Esophagus squamous epithelium (tissue), 5 donors: ENCODE data around the gene CLCN7. TPM values are rescaled to one million over a fixed set of nuclear protein-coding genes. Genes with fewer than 3 reads are reported as not detected.
A peak's percentile ranks its signal among the peaks of the same experiment; 100 is the strongest.

ENCODE experiments used
- DNase-seq: peaks from one replicate; lab custom pipeline; 2025; lab: John Stamatoyannopoulos, UW
- H3K27ac ChIP-seq, 4 donors: fragments of 200-600 bp; sonication (generic); one replicate each; pipeline ENCODE4 v1.5.1; 2016 to 2019; ENCODE audit warnings: mild to moderate bottlenecking in 1 of 4
- H3K27me3 ChIP-seq, 4 donors: fragments of 200-600 bp; sonication (generic); 1 replicate in 3 of 4; 2 replicates in 1 of 4; pipeline versions ENCODE4 v1.5.1 to v1.6.0; 2017 to 2021; ENCODE audit warnings: antibody characterized with exemption in 1 of 4
- H3K36me3 ChIP-seq, 3 donors: fragments of 200-600 bp; sonication (generic); one replicate each; pipeline ENCODE4 v1.5.1; 2016 to 2019
- H3K4me1 ChIP-seq, 3 donors: fragments of 200-600 bp; sonication (generic); one replicate each; pipeline ENCODE4 v1.5.1; 2017 to 2019
- H3K4me3 ChIP-seq, 4 donors: fragments of 200-600 bp; sonication (generic); 1 replicate in 3 of 4; 2 replicates in 1 of 4; pipeline ENCODE4 v1.5.1; 2016 to 2019; ENCODE audit warnings: mild to moderate bottlenecking in 2 of 4, moderate library complexity in 1 of 4
- H3K9me3 ChIP-seq, 3 donors: fragments of 200-600 bp; sonication (generic); one replicate each; pipeline ENCODE4 v1.5.1; 2016 to 2019
- CTCF ChIP-seq, 6 experiments: fragments of 450-650 bp in 4 of 6; fragments of 200-600 bp in 2 of 6; sonication (generic) in 2 of 6; IDR thresholded peaks; one replicate each; pipeline ENCODE4 v1.5.1; 2016 to 2019; ENCODE audit warnings: antibody characterized with exemption in 6 of 6, mild to moderate bottlenecking in 4 of 6, moderate library complexity in 4 of 6
- POLR2A ChIP-seq, 4 donors: fragments of 450-650 bp; IDR thresholded peaks; one replicate each; pipeline ENCODE4 v1.6.1; 2017; ENCODE audit warnings: antibody characterized with exemption in 4 of 4, mild to moderate bottlenecking in 4 of 4, moderate library complexity in 3 of 4
- WGBS, 2 donors: methylation state at CpG; one replicate each; pipeline ENCODE4 v1.1.5; 2018; 5-methylcytosine and 5-hydroxymethylcytosine counted together
- intact Hi-C: fragments of 100-400 bp; cut with DNase I; formaldehyde crosslinking; loops from one replicate; pipeline ENCODE4 v1.15.0; 2022
- total RNA-seq, 4 donors: library from RNA; depleted of rRNA; stranded (reverse); fragments of >200 nt; gene quantifications; one replicate each; pipeline ENCODE4 v1.1.0, GENCODE V29; 2016
- donor health status: DM: yes; HTN: yes; CAD: no.

The CLCN7 gene
- total RNA-seq, 4 donors from 2014 or later = 21.5 to 41.2 (median 33.6) TPM

DNA sequence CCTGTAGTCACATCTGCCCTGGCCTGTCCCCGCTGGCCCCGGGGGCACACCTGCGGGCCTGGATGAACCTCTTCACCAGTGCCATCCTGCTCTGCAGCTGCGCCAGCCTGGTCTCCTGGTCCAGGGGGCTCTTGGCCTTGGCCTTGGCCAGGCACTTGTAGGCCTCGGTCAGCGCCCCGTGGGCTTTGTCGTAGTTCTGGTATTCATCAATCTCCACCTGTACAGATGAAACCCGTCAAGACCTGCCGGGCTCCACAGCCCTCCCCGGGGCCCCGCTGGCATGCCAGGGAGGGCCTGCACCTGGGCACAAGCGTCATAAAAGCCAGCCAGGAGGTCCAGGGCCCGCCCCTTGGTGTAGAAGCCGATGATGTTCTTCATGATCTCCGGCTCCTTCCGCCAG is 45.0 kb upstream of the CLCN7 start:
- TF ChIP-seq CTCF (IDR thresholded peaks at IDR 0.05) = no peak
- TF ChIP-seq POLR2A (IDR thresholded peaks at IDR 0.05) = no peak
- no peak for DNase-seq
- Histone ChIP-seq H3K36me3 (peaks cover 0 to 63% (median 4%) of the 10 kb centered on the region in 3 donors), H3K27me3 (no peaks in the 10 kb centered on the region), H3K27ac (no peak overlapping the region), H3K9me3 (no peaks in the 10 kb centered on the region), H3K4me3 (no peak overlapping the region), H3K4me1 (no peaks in the 10 kb centered on the region)
- intact Hi-C loops = no loop called here
- 57 to 100% methylated on average over 5 to 8 of the region's 17 CpGs for WGBS, 2 donors

- H3K36me3 ChIP-seq = peaks cover 0 to 61% (median 4%) of the 10 kb centered on the region in 3 donors
- no peak overlapping the region for H3K4me3 ChIP-seq
- no peak overlapping the region for H3K27ac ChIP-seq
- 70 to 89% methylated on average over 2 to 6 of the region's 16 CpGs for WGBS, 2 donors
- no peak for DNase-seq
- TF ChIP-seq CTCF (IDR thresholded peaks at IDR 0.05) (no peak), POLR2A (IDR thresholded peaks at IDR 0.05) (no peak)
- peaks cover 0 to 8% (median 0%) of the 10 kb centered on the region in 3 donors for H3K9me3 ChIP-seq
- no peaks in the 10 kb centered on the region for H3K27me3 ChIP-seq
- intact Hi-C loops = no loop called here
- H3K4me1 ChIP-seq = no peaks in the 10 kb centered on the region
Observed at GRCh38 chr16:1518626-1519135, 43.9 kb upstream of the CLCN7 start.

DNA sequence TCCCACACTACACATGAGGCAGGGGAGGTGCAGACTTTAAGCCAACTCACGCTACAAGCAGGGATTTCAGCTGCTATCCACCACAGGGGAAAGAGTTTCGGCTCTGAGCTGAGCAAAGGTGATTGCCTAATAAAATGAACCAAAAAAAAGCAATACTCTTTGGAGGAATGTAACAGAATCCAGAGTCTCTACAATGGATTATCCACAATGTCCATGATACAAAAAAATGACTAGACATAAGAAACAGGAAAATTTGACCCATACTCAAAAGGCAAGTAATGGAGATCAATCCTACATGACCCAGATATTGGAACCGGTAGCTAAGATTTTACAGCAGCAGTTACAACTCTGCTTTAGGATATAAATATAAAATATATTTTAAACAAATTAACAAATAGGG is 39.7 kb upstream of the CLCN7 start:
- Histone ChIP-seq H3K36me3 (peaks cover 0 to 55% (median 5%) of the 10 kb centered on the region in 3 donors), H3K27me3 (no peaks in the 10 kb centered on the region), H3K9me3 (peaks cover 0 to 8% (median 0%) of the 10 kb centered on the region in 3 donors), H3K4me1 (peaks cover 0 to 17% (median 5%) of the 10 kb centered on the region in 3 donors), H3K4me3 (no peak overlapping the region), H3K27ac (no peak overlapping the region)
- 91 to 96% methylated on average over 3 of the region's 3 CpGs for WGBS, 2 donors
- intact Hi-C loops = no loop called here
- no peak for TF ChIP-seq POLR2A (IDR thresholded peaks at IDR 0.05)
- DNase-seq = no peak

DNA sequence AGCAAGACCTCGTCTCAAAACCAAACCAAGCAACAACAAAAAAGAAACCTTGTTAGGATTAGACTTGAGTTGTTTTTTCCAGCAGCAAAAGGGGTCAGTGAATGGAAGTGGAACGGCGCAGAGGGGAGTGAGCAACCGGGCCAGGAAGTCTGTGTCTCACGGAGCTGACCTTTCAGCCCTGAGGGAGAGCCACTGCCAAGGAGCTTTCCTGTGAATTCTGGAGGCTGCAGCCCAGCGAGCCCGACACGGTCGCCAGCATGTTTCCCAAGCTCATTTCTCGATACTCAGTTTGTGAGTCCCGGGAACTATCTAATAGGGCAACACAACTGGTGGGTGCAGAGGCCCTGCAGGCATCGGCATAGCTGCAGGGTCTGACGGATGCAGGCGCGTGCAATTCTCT is 37.9 kb upstream of the CLCN7 start:
- peaks cover 0 to 8% (median 0%) of the 10 kb centered on the region in 3 donors for H3K9me3 ChIP-seq
- no peak overlapping the region for H3K4me3 ChIP-seq
- peaks cover 5 to 50% (median 5%) of the 10 kb centered on the region in 3 donors for H3K36me3 ChIP-seq
- peak overlapping the region in 2 of 4 donors; percentile 20 to 25 for H3K27ac ChIP-seq
- no peaks in the 10 kb centered on the region for H3K27me3 ChIP-seq
- no peak for DNase-seq
- 77 to 82% methylated on average over 8 to 15 of the region's 15 CpGs for WGBS, 2 donors
- H3K4me1 ChIP-seq = peaks cover 0 to 27% (median 12%) of the 10 kb centered on the region in 3 donors
- TF ChIP-seq CTCF (IDR thresholded peaks at IDR 0.05) = no peak
- no peak for TF ChIP-seq POLR2A (IDR thresholded peaks at IDR 0.05)
- intact Hi-C loops = no loop called here

- H3K27ac ChIP-seq = peak overlapping the region in 2 of 4 donors; percentile 20 to 25
- TF ChIP-seq POLR2A (IDR thresholded peaks at IDR 0.05) = no peak
- no peak for TF ChIP-seq CTCF (IDR thresholded peaks at IDR 0.05)
Observed at GRCh38 chr16:1511662-1512569, 37.1 kb upstream of the CLCN7 start.

More at GRCh38 chr16:1511662-1512569, 37.1 kb upstream of the CLCN7 start:
- peaks cover 5 to 55% (median 5%) of the 10 kb centered on the region in 3 donors for H3K36me3 ChIP-seq
- H3K4me3 ChIP-seq = no peak overlapping the region
- WGBS, 2 donors = 72 to 83% methylated on average over 23 to 30 of the region's 30 CpGs
- peaks cover 0 to 27% (median 12%) of the 10 kb centered on the region in 3 donors for H3K4me1 ChIP-seq
- intact Hi-C loops = no loop called here
- no peak for DNase-seq
- no peaks in the 10 kb centered on the region for H3K27me3 ChIP-seq
- H3K9me3 ChIP-seq = peaks cover 0 to 8% (median 0%) of the 10 kb centered on the region in 3 donors
